Activated T-cell treated with anti-CD3 and anti-CD28 coated beads, Interleukin-2, amount 50 U/mL, for 72 hours (primary cell): ENCODE data around the gene PCDHGA12. TPM values are rescaled to one million over a fixed set of nuclear protein-coding genes. Genes with fewer than 3 reads are reported as not detected.

Experiments used
- total RNA-seq, 2 donors: library from RNA; stranded (reverse); gene quantifications; one replicate each; pipeline ENCODE4 v1.2.3, GENCODE V29; 2022

Gene PCDHGA12
- total RNA-seq, 2 donors from 2014 or later: 0.12 to 0.17 TPM

Other genes with a start within 250 kb of the PCDHGA12 start
- gene PCDHB16, start 248.1 kb upstream of the PCDHGA12 start, total RNA-seq: not detected
- gene PCDHB9, start 243.3 kb upstream of the PCDHGA12 start, total RNA-seq: under 1 TPM in 1 of 2 donors, not detected in 1; 0.05 TPM
- gene PCDHB10, start 238.2 kb upstream of the PCDHGA12 start, total RNA-seq: not detected
- not detected for gene PCDHB11, start 230.9 kb upstream of the PCDHGA12 start, total RNA-seq
- gene PCDHB12, start 221.8 kb upstream of the PCDHGA12 start, total RNA-seq: not detected
- not detected for gene PCDHB13, start 216.6 kb upstream of the PCDHGA12 start, total RNA-seq
- not detected for gene PCDHB14, start 207.2 kb upstream of the PCDHGA12 start, total RNA-seq
- not detected for gene PCDHB15, start 185.1 kb upstream of the PCDHGA12 start, total RNA-seq
- gene SLC25A2, start 126.5 kb upstream of the PCDHGA12 start, total RNA-seq: under 1 TPM; 0.46 to 0.63 TPM
- 10 to 100 TPM; 56.7 to 62.5 TPM for gene TAF7, start 109.7 kb upstream of the PCDHGA12 start, total RNA-seq
- under 1 TPM; 0.05 TPM for gene PCDHGA1, start 100.0 kb upstream of the PCDHGA12 start, total RNA-seq
- under 1 TPM in 1 of 2 donors, not detected in 1; 0.07 TPM for gene PCDHGA2, start 91.7 kb upstream of the PCDHGA12 start, total RNA-seq
- under 1 TPM in 1 of 2 donors, not detected in 1; 0.12 TPM for gene PCDHGA3, start 86.7 kb upstream of the PCDHGA12 start, total RNA-seq
- under 1 TPM in 1 of 2 donors, not detected in 1; 0.19 TPM for gene PCDHGB1, start 80.4 kb upstream of the PCDHGA12 start, total RNA-seq
- under 1 TPM; 0.25 to 0.26 TPM for gene PCDHGA4, start 75.5 kb upstream of the PCDHGA12 start, total RNA-seq
- gene PCDHGB2, start 70.5 kb upstream of the PCDHGA12 start, total RNA-seq: under 1 TPM; 0.28 to 0.34 TPM
- under 1 TPM in 1 of 2 donors, not detected in 1; 0.12 TPM for gene PCDHGA5, start 66.3 kb upstream of the PCDHGA12 start, total RNA-seq
- gene PCDHGB3, start 60.3 kb upstream of the PCDHGA12 start, total RNA-seq: under 1 TPM; 0.19 to 0.28 TPM
- gene PCDHGA6, start 56.6 kb upstream of the PCDHGA12 start, total RNA-seq: under 1 TPM; 0.16 to 0.29 TPM
- gene PCDHGA7, start 47.8 kb upstream of the PCDHGA12 start, total RNA-seq: under 1 TPM in 1 of 2 donors, not detected in 1; 0.12 TPM
- not detected for gene PCDHGB4, start 42.8 kb upstream of the PCDHGA12 start, total RNA-seq
- gene PCDHGA8, start 37.9 kb upstream of the PCDHGA12 start, total RNA-seq: not detected
- under 1 TPM; 0.17 to 0.21 TPM for gene PCDHGB5, start 32.6 kb upstream of the PCDHGA12 start, total RNA-seq
- gene PCDHGA9, start 27.7 kb upstream of the PCDHGA12 start, total RNA-seq: under 1 TPM; 0.09 to 0.10 TPM
- gene PCDHGB6, start 22.5 kb upstream of the PCDHGA12 start, total RNA-seq: under 1 TPM in 1 of 2 donors, not detected in 1; 0.09 TPM
- gene PCDHGA10, start 17.5 kb upstream of the PCDHGA12 start, total RNA-seq: under 1 TPM; 0.12 TPM
- under 1 TPM in 1 of 2 donors, not detected in 1; 0.17 TPM for gene PCDHGB7, start 12.8 kb upstream of the PCDHGA12 start, total RNA-seq
- gene PCDHGA11, start 9.5 kb upstream of the PCDHGA12 start, total RNA-seq: under 1 TPM in 1 of 2 donors, not detected in 1; 0.22 TPM
- gene PCDHGC3, start 45.5 kb downstream of the PCDHGA12 start, total RNA-seq: not detected
- gene PCDHGC4, start 54.5 kb downstream of the PCDHGA12 start, total RNA-seq: not detected
- not detected for gene PCDHGC5, start 58.6 kb downstream of the PCDHGA12 start, total RNA-seq
- 100 to 1,000 TPM; 162 to 165 TPM for gene DIAPH1, start 188.5 kb downstream of the PCDHGA12 start, total RNA-seq
- 10 to 100 TPM; 64.1 to 69.2 TPM for gene HDAC3, start 206.3 kb downstream of the PCDHGA12 start, total RNA-seq
- 10 to 100 TPM; 14.6 to 19.5 TPM for gene RELL2, start 206.5 kb downstream of the PCDHGA12 start, total RNA-seq
- gene FCHSD1, start 220.9 kb downstream of the PCDHGA12 start, total RNA-seq: 10 to 100 TPM; 54.1 to 61.1 TPM